Panc1 (cell line): ENCODE measurements around the gene SRSF12. TPM values are rescaled to one million over a fixed set of nuclear protein-coding genes. Genes with fewer than 3 reads are reported as not detected.

ENCODE experiments used
- total RNA-seq: library from RNA; stranded (reverse); gene quantifications from one replicate; pipeline ENCODE4 v1.2.1, GENCODE V29; 2021; ENCODE audit not compliant: unreplicated experiment

SRSF12 gene
- total RNA-seq, 1 experiment from 2014 or later, result 0.28 TPM

Other genes starting within 250 kb of the SRSF12 start
- 21.2 TPM for gene RNGTT, start 154.5 kb downstream of the SRSF12 start, total RNA-seq
- 63.5 TPM for gene PNRC1, start 37.3 kb downstream of the SRSF12 start, total RNA-seq
- 13.6 TPM for gene PM20D2, start 28.0 kb upstream of the SRSF12 start, total RNA-seq
- not detected for gene GABRR1, start 99.3 kb upstream of the SRSF12 start, total RNA-seq
- gene GABRR2, start 197.2 kb upstream of the SRSF12 start, total RNA-seq, result 0.18 TPM
- gene UBE2J1, start 234.7 kb upstream of the SRSF12 start, total RNA-seq, result 30.5 TPM